IPS DF 6.9 (cell line): ENCODE data around the gene VCAN.

ENCODE experiments used
- DNase-seq: peaks from one replicate; pipeline ENCODE4 v3.0.0-alpha.2; 2013; ENCODE audit warnings: low read depth, low spot score
- H3K27ac ChIP-seq: one replicate; pipeline ENCODE4 v1.5.1; 2013; ENCODE audit warnings: low read length, control low read depth
- H3K27me3 ChIP-seq: 2 replicates; pipeline ENCODE4 v1.6.1; 2013; ENCODE audit warnings: mild to moderate bottlenecking, low read length; ENCODE audit not compliant: control insufficient read depth, insufficient read depth
- H3K36me3 ChIP-seq: 2 replicates; pipeline ENCODE4 v1.6.1; 2013; ENCODE audit warnings: low read length; ENCODE audit not compliant: control insufficient read depth, insufficient read depth
- H3K4me1 ChIP-seq: 2 replicates; pipeline ENCODE4 v1.6.1; 2013; ENCODE audit warnings: low read length; ENCODE audit not compliant: control insufficient read depth, insufficient read depth
- H3K4me3 ChIP-seq: 2 replicates; pipeline ENCODE4 v1.5.1; 2013; ENCODE audit warnings: mild to moderate bottlenecking, low read length
- H3K9me3 ChIP-seq: 2 replicates; pipeline ENCODE4 v1.6.1; 2013; ENCODE audit warnings: low read length, inconsistent platforms; ENCODE audit not compliant: control insufficient read depth, insufficient read depth
- WGBS: extraction: QIAGEN DNeasy Blood & Tissue Kit; methylation state at CpG from one replicate; pipeline ENCODE4 v1.1.7; 2013; ENCODE audit warnings: mixed read lengths, missing lambda C conversion rate; ENCODE audit not compliant: insufficient read length, insufficient coverage; 5-methylcytosine and 5-hydroxymethylcytosine counted together

VCAN gene

DNA sequence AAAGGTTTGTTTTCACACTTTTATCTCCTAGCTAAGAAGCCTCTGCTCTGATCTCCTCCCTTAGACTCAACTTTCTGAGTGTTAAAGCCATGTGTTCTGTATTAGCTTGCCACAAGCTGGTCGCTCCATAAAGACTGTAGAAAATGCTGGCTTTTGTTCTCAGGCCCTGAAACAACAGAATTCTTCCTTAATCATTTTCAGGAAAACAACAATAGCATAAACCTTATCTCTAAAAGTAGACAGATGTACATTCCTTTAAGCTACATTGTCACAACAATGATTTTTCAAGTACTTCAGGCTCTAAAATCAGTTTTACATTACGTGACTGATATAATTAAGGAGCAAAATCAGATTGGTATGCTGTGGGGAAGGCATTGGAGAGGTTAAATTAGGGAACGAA lies 41.9 kb downstream of the VCAN start:
- DNase-seq = no peak
- no peaks in the 10 kb centered on the region for H3K9me3 ChIP-seq
- WGBS = no CpG with 5 or more reads among the region's 3 CpGs
- H3K4me3 ChIP-seq = no peak overlapping the region
- H3K36me3 ChIP-seq = peaks cover 4% of the 10 kb centered on the region; the same call in 1 of the 2 replicates
- H3K27ac ChIP-seq = no peak overlapping the region
- H3K4me1 ChIP-seq = peaks cover 1% of the 10 kb centered on the region; the same call in 1 of the 2 replicates
- no peaks in the 10 kb centered on the region for H3K27me3 ChIP-seq

DNA sequence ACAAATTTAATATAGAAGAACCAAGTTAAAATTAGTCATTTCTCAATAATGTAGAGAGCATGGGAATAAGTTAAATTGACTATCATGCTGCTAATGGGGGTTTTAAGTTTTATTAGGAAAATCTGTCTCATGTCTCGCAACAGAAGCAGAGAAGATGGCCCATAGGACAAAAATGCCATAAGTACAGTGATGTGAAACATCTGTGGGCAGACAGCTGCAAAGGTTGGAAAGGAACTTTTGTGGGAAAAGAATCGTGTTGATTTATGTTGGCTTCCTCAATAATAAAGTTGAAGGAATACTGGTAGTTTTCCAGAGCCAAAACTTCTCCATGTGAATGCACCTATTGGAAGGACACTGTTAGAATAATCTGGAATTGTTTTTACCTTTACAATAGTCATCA lies 44.8 kb downstream of the VCAN start:
- H3K27ac ChIP-seq = no peak overlapping the region
- peaks cover 19% of the 10 kb centered on the region; the same call in 1 of the 2 replicates for H3K36me3 ChIP-seq

DNA sequence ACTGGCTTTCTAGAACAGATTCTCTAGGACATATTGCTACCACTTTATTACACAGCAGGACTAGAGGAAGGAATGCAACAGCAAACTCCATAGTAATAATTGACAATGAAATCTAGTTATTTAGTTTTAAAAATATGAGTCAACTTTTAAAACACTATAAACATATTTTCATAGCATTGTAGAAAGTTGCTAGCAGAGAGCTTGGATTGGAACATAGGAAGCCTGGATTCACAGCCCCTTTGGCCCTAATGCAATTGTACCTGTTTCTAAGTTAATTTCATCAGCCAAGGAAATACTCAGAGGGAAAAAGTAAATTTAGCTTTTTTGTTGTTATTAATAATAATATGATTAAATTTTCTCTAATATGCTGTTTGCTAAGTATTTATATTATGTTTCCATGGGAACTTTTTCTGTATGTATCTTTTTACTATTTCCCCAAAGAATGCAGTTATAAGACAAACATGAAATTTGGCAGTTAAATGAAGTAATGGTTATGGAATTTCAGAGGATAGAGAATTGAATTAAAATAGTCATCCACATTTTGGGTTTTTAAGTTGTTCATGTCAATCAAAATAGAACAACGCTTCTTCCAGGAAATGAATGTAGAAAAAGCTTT lies 45.6 kb downstream of the VCAN start:
- Histone ChIP-seq H3K27ac (no peak overlapping the region), H3K36me3 (peaks cover 21% of the 10 kb centered on the region; the same call in 1 of the 2 replicates), H3K9me3 (no peaks in the 10 kb centered on the region), H3K4me3 (no peak overlapping the region), H3K4me1 (no peaks in the 10 kb centered on the region), H3K27me3 (no peaks in the 10 kb centered on the region)
- no peak for DNase-seq
- no CpG with 5 or more reads among the region's 1 CpG for WGBS

More for the DNA sequence above, 44.8 kb downstream of the VCAN start:
- no peaks in the 10 kb centered on the region for H3K27me3 ChIP-seq
- no peaks in the 10 kb centered on the region for H3K9me3 ChIP-seq
- no peak overlapping the region for H3K4me3 ChIP-seq
- peaks cover 1% of the 10 kb centered on the region; the same call in 1 of the 2 replicates for H3K4me1 ChIP-seq
- DNase-seq = no peak
- no CpG with 5 or more reads among the region's 2 CpGs for WGBS

DNA sequence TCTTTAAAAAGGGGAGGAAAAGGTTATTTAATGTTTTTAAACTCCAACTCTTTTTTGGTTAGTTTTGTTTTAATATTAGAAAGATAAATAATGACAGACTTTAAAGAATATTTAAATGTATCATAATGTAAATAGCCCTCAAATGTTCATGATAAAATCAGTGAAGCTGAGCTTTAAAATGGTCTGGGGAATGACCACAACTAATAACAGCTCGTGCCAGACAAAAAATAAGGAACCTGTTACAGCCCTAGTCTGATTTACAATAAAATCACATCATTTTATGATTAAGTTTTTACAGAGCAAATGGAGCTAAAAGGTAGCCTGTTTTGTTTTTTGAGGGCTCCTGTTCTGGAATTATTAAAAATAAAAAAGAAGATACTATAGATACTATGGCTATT lies 46.1 kb downstream of the VCAN start:
- Histone ChIP-seq H3K9me3 (no peaks in the 10 kb centered on the region), H3K4me3 (no peak overlapping the region), H3K27ac (no peak overlapping the region), H3K4me1 (no peaks in the 10 kb centered on the region), H3K27me3 (no peaks in the 10 kb centered on the region), H3K36me3 (peaks cover 19% of the 10 kb centered on the region; the same call in 1 of the 2 replicates)
- no peak for DNase-seq
- no CpG with 5 or more reads among the region's 1 CpG for WGBS

DNA sequence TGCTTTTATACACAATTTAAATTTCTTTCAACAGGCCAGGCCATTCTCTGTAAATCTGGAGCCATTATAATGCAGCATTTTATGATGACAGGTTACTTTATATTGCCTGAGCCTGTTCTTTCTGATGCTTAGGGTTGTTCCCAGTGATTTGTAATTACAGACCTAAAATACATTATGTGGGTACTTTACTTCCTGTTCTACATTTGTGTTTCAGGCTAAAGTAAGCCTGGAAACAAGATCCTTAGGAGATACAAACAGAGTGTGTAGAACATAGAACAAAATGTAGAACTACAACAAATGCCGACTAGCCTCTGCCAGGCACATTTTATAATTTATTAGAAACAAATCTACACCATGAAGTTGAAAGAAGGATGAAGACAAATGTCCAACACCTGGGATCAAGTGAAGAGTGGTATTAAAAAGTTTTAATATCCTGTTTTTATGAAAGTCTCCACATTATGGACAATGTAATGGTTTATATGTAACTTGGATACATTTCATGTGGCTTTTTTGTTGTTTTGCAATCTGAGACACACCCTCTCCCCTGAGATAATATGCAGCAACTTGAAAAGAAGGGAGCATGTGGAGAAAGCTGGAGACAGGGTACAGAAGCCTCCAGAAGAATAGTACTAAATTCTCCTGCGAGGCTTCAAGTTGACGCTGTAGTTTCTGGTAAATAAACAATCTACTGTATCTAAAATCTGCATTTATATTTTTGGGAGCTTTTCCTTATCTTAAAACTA lies 46.9 kb downstream of the VCAN start:
- Histone ChIP-seq H3K36me3 (peaks cover 19% of the 10 kb centered on the region; the same call in 1 of the 2 replicates), H3K4me3 (no peak overlapping the region), H3K4me1 (no peaks in the 10 kb centered on the region), H3K9me3 (no peaks in the 10 kb centered on the region), H3K27me3 (no peaks in the 10 kb centered on the region), H3K27ac (no peak overlapping the region)
- no peak for DNase-seq
- WGBS = no CpG with 5 or more reads among the region's 3 CpGs

DNA sequence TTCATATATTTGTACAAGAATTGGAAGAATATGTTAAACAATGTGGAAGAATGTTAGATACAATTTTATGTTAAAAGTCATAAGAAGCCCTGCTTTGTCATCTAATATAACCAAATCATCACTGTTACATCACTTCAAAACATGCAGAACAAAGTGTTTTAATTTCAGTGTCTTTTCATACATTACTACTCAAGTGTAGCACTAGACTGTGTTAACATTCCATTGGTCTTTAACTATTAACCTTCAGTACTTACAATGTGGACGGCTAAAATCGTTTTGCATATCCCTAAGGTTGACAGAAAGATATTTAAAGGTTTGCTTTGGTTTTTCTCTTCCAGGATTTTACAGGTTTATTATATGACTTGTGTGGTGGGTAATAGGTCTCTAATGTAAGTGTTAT lies 50.9 kb downstream of the VCAN start:
- Histone ChIP-seq H3K4me3 (no peak overlapping the region), H3K4me1 (no peaks in the 10 kb centered on the region), H3K9me3 (no peaks in the 10 kb centered on the region), H3K27me3 (no peaks in the 10 kb centered on the region), H3K27ac (no peak overlapping the region), H3K36me3 (peaks cover 19% of the 10 kb centered on the region; the same call in 1 of the 2 replicates)
- DNase-seq = no peak
- WGBS = no CpG with 5 or more reads among the region's 2 CpGs

DNA sequence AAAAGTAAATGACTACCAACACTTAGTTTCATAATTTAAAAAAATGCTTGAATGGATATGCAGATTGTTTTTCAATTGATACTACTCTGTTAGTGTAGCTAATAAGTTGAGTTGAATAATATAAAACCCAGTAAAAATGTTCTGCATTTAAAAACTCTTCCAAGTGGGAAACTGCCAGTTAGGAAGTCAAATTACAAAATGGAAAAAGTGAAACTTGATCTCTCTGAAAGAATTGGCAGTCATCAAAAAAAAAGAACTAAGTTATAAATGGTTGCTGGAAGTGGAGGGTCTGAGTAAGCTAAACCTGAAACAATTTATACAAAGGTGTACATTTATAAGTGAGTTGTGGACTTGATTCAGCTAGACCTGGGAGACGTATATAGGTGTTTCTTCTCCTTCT lies 52.4 kb downstream of the VCAN start:
- Histone ChIP-seq H3K4me1 (no peaks in the 10 kb centered on the region), H3K27ac (no peak overlapping the region), H3K27me3 (no peaks in the 10 kb centered on the region), H3K36me3 (peaks cover 19% of the 10 kb centered on the region; the same call in 1 of the 2 replicates), H3K9me3 (no peaks in the 10 kb centered on the region), H3K4me3 (no peak overlapping the region)
- no peak for DNase-seq
- WGBS = no CpG with 5 or more reads among the region's 1 CpG

DNA sequence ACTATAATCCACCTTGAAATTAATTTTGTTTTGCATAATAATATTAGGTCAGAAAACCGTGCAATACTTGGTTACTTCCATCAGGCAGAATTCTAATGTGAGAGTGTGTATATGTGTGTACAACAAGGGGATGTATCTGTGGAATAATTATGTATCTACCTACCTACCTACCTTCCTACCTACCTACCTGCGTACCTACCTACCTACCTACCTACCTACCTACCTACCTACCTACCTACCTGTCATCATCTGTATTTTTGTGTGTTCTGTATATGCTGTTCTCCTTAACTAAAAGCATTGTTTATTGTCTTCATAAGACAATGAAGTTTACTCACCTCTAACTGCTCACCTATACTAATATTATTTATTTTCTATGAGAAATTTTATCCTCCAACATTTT lies 52.8 kb downstream of the VCAN start:
- H3K27me3 ChIP-seq = no peaks in the 10 kb centered on the region
- no peak overlapping the region for H3K27ac ChIP-seq
- no peak overlapping the region for H3K4me3 ChIP-seq
- no peaks in the 10 kb centered on the region for H3K9me3 ChIP-seq
- no CpG with 5 or more reads among the region's 2 CpGs for WGBS
- no peak for DNase-seq
- no peaks in the 10 kb centered on the region for H3K4me1 ChIP-seq
- peaks cover 17% of the 10 kb centered on the region; the same call in 1 of the 2 replicates for H3K36me3 ChIP-seq

DNA sequence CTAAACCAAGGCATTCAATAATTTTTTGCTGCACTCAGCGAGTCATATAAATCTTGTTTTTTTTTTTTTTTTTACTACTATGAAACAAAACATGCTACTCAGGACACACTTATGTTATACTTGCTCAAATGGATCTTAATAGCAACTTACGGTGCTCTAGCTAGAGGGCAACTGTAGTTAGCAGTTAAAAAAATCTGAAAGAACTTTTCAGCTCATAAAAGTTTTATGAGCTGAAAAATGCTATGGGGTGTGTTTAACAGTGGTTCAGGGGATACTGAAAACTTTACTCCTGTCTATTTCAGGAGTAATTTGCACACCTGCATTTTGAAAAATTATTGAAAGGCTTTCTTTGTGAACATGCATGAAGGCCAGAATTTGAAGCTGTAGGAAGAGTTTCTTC lies 53.4 kb downstream of the VCAN start:
- WGBS = no CpG with 5 or more reads among the region's 2 CpGs
- Histone ChIP-seq H3K27ac (no peak overlapping the region), H3K4me3 (no peak overlapping the region), H3K36me3 (peaks cover 11% of the 10 kb centered on the region; the same call in 1 of the 2 replicates), H3K4me1 (no peaks in the 10 kb centered on the region), H3K9me3 (no peaks in the 10 kb centered on the region), H3K27me3 (no peaks in the 10 kb centered on the region)
- DNase-seq = no peak

DNA sequence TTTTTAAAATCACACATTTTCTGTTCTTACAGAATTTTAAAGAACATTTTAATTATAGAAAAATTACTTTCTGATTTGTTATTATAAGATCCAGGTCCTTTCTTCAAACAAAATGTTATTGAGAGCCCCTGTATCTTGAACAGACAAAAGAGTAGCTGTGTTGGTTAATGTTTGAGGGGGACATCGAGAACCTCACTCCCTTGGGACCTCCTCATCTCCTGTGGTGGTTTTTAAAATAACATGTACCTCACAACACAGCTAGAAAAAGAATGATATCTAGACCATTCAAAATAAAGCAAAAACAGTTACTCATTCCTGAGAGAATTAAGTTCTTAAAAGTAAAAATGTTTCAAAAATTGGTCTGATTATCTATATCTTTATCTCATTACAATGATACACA lies 54.7 kb downstream of the VCAN start:
- Histone ChIP-seq H3K9me3 (no peaks in the 10 kb centered on the region), H3K27ac (no peak overlapping the region), H3K27me3 (no peaks in the 10 kb centered on the region), H3K4me3 (no peak overlapping the region), H3K36me3 (peaks cover 6% of the 10 kb centered on the region; the same call in 1 of the 2 replicates), H3K4me1 (no peaks in the 10 kb centered on the region)
- WGBS = no CpG with 5 or more reads among the region's 1 CpG
- no peak for DNase-seq
